A549 (cell line): ENCODE measurements around the gene SCO2. TPM values are rescaled to one million over a fixed set of nuclear protein-coding genes. Genes with fewer than 3 reads are reported as not detected.

Source experiments
- ATAC-seq, 2 experiments: fragments of 200-7000 bp in 1 of 2; fragments of >200 bp in 1 of 2; cut with Nextera tagmentation in 1 of 2; cut with Tn5 transposase in 1 of 2; 3 replicates each; pipeline versions ENCODE4 v1.8.0 to v1.9.1; 2018 to 2020; ENCODE audit warnings: mild to moderate bottlenecking in 1 of 2, moderate library complexity in 1 of 2
- CTCF ChIA-PET: fragments of 300-600 bp; sonication (Branson Sonifier 250); formaldehyde crosslinking; extraction: SDS; loops from one replicate; lab custom pipeline; 2021; ENCODE audit warnings: antibody characterized with exemption, inconsistent platforms; lab: Yijun Ruan, JAX
- POLR2A ChIA-PET: fragments of 350-600 bp; formaldehyde crosslinking; extraction: SDS; loops from one replicate; lab custom pipeline; 2021; ENCODE audit warnings: antibody characterized with exemption, inconsistent platforms; lab: Yijun Ruan, JAX
- DNase-seq, 2 experiments: peaks; one replicate each; pipeline versions ENCODE4 v3.0.0 to v3.0.0-alpha.2; 2011 to 2016; ENCODE audit warnings: low read depth in 1 of 2, low spot score in 1 of 2
- FAIRE-seq: peaks from 2 replicates; lab custom pipeline; 2011; peaks lifted over from hg19 to GRCh38; lab: Jason Lieb, UNC
- H3K27ac ChIP-seq, 2 experiments: fragments of >200 bp; sonication (Bioruptor Twin); formaldehyde crosslinking; 3 replicates each; pipeline ENCODE4 v1.5.1; 2016 to 2017
- H3K4me1 ChIP-seq: fragments of >200 bp; sonication (Bioruptor Twin); formaldehyde crosslinking; 3 replicates; pipeline ENCODE4 v1.6.1; 2016
- H3K4me2 ChIP-seq: fragments of >200 bp; sonication (Bioruptor Twin); formaldehyde crosslinking; 3 replicates; pipeline ENCODE4 v1.6.1; 2016
- H3K4me3 ChIP-seq: fragments of >200 bp; sonication (Bioruptor Twin); formaldehyde crosslinking; 3 replicates; pipeline ENCODE4 v1.5.1; 2016
- H3K9me3 ChIP-seq: fragments of >200 bp; sonication (Bioruptor Twin); formaldehyde crosslinking; 3 replicates; pipeline ENCODE4 v1.6.1; 2016
- BHLHE40 ChIP-seq: IDR thresholded peaks from 2 replicates; pipeline ENCODE4 v1.6.1; 2012; ENCODE audit warnings: low read depth, low read length, inconsistent platforms
- CEBPB ChIP-seq, 2 experiments: fragments of >200 bp in 1 of 2; sonication (Bioruptor Twin) in 1 of 2; formaldehyde crosslinking in 1 of 2; IDR thresholded peaks; 2 replicates each; pipeline ENCODE4 v1.6.1; 2012 to 2016
- EHF ChIP-seq: fragments of 250-450 bp; sonication (Bioruptor Pico); IDR thresholded peaks from 2 replicates; pipeline ENCODE4 v1.5.0; 2020; ENCODE audit warnings: mild to moderate bottlenecking
- FOSL2 ChIP-seq, 2 experiments: fragments of 450-650 bp in 1 of 2; fragments of >200 bp in 1 of 2; sonication (Bioruptor Twin) in 1 of 2; formaldehyde crosslinking; IDR thresholded peaks; 2 replicates each; pipeline versions ENCODE4 v1.5.0 to v1.6.1; 2016 to 2020; ENCODE audit warnings: mild to moderate bottlenecking in 1 of 2, moderate library complexity in 1 of 2
- GATA3 ChIP-seq: IDR thresholded peaks from 2 replicates; pipeline ENCODE4 v1.6.1; 2012; ENCODE audit warnings: borderline replicate concordance
- HDAC2 ChIP-seq: fragments of 200-600 bp; sonication (generic); IDR thresholded peaks from 2 replicates; pipeline ENCODE4 v1.6.1; 2016
- HEYL ChIP-seq: fragments of 250-450 bp; sonication (Bioruptor Pico); IDR thresholded peaks from 2 replicates; pipeline ENCODE4 v1.8.0; 2021; ENCODE audit warnings: mild to moderate bottlenecking, moderate library complexity
- HOXB13 ChIP-seq: fragments of 250-450 bp; sonication (Bioruptor Pico); IDR thresholded peaks from 2 replicates; pipeline ENCODE4 v1.5.0; 2020; ENCODE audit warnings: low read depth, mild to moderate bottlenecking, moderate library complexity
- HOXB5 ChIP-seq: fragments of 250-450 bp; sonication (Bioruptor Pico); IDR thresholded peaks from 2 replicates; pipeline ENCODE4 v1.5.0; 2020; ENCODE audit warnings: mild to moderate bottlenecking, moderate library complexity
- KDM1A ChIP-seq: fragments of 200-600 bp; sonication (generic); IDR thresholded peaks from 2 replicates; pipeline ENCODE4 v1.6.1; 2016; ENCODE audit warnings: low read depth, mild to moderate bottlenecking
- MAFK ChIP-seq: fragments of 450-650 bp; IDR thresholded peaks from 2 replicates; pipeline ENCODE4 v1.6.1; 2014; ENCODE audit not compliant: partially characterized antibody
- MAZ ChIP-seq: fragments of 150-350 bp; IDR thresholded peaks from 2 replicates; pipeline ENCODE4 v1.6.1; 2014; ENCODE audit warnings: antibody characterized with exemption, low read depth, low read length, borderline replicate concordance
- NR3C1 ChIP-seq: fragments of >200 bp; sonication (Bioruptor Twin); formaldehyde crosslinking; IDR thresholded peaks from 3 replicates; pipeline ENCODE4 v1.6.1; 2017
- PHF8 ChIP-seq: fragments of 200-600 bp; sonication (generic); IDR thresholded peaks from 2 replicates; pipeline ENCODE4 v1.6.1; 2016; ENCODE audit warnings: low read depth, mild to moderate bottlenecking, antibody characterized with exemption, moderate library complexity, borderline replicate concordance
- POLR2AphosphoS2 ChIP-seq: conservative IDR thresholded peaks from 2 replicates; pipeline ENCODE4 v1.6.1; 2012; ENCODE audit warnings: low read length, improper control_type of control experiment, inconsistent platforms
- RFX5 ChIP-seq: fragments of 450-650 bp; IDR thresholded peaks from 2 replicates; pipeline ENCODE4 v1.7.1; 2014; ENCODE audit warnings: antibody characterized with exemption, mild to moderate bottlenecking, moderate library complexity
- SMC3 ChIP-seq: fragments of >200 bp; sonication (Bioruptor Twin); formaldehyde crosslinking; IDR thresholded peaks from 3 replicates; pipeline ENCODE4 v1.6.1; 2018; ENCODE audit warnings: inconsistent platforms
- TFCP2L1 ChIP-seq: fragments of 250-450 bp; sonication (Bioruptor Pico); IDR thresholded peaks from 2 replicates; pipeline ENCODE4 v1.5.0; 2021; ENCODE audit warnings: mild to moderate bottlenecking
- ZFP36 ChIP-seq: fragments of 450-650 bp; IDR thresholded peaks from 2 replicates; pipeline ENCODE4 v1.6.1; 2014; ENCODE audit warnings: borderline replicate concordance; ENCODE audit not compliant: partially characterized antibody
- WGBS: methylation state at CpG from one replicate; pipeline ENCODE4 v1.1.6; 2017; ENCODE audit errors: missing lambda C conversion rate; 5-methylcytosine and 5-hydroxymethylcytosine counted together
- polyA plus RNA-seq, 4 experiments: library from polyadenylated mRNA; depleted of rRNA in 3 of 4; stranded (reverse); fragments of >200 nt; fragmentation: RNase III in 1 of 4; extraction: RNeasy Plus Mini Kit Qiagen cat#74134 plus additional on column Dnase treatment in 1 of 4; gene quantifications; 2 replicates in 3 of 4; 3 replicates in 1 of 4; pipeline ENCODE4 v1.2.3, GENCODE V29; 2011 to 2017
- TF ChIP-seq, protein P1 (sequence below): IDR thresholded peaks from 2 replicates; pipeline ENCODE4 v1.6.1; 2012; ENCODE audit warnings: low read depth, borderline replicate concordance
- TF ChIP-seq, protein P2 (sequence below): fragments of 150-350 bp; IDR thresholded peaks from 2 replicates; pipeline ENCODE4 v1.6.1; 2014; ENCODE audit warnings: low read depth, mild to moderate bottlenecking, low read length
- TF ChIP-seq, protein P3 (sequence below): fragments of >200 bp; sonication (Bioruptor Twin); formaldehyde crosslinking; IDR thresholded peaks from 2 replicates; pipeline ENCODE4 v1.6.1; 2016
- TF ChIP-seq, protein P4 (sequence below): IDR thresholded peaks from 2 replicates; pipeline ENCODE4 v1.6.1; 2012
- TF ChIP-seq, protein P5 (sequence below): fragments of >200 bp; sonication (Bioruptor Twin); formaldehyde crosslinking; IDR thresholded peaks from 3 replicates; pipeline ENCODE4 v1.5.1; 2016
- TF ChIP-seq, protein P6 (sequence below): fragments of 250-450 bp; sonication (Bioruptor Pico); IDR thresholded peaks from 2 replicates; pipeline ENCODE4 v1.5.0; 2021; ENCODE audit warnings: mild to moderate bottlenecking, moderate library complexity, borderline replicate concordance
- TF ChIP-seq, protein P7 (sequence below): fragments of >200 bp; sonication (Bioruptor Twin); formaldehyde crosslinking; IDR thresholded peaks from 3 replicates; pipeline ENCODE4 v1.6.1; 2016

SCO2 gene
- polyA plus RNA-seq, 2 of the 4 experiments (the other 2 are of a cell fraction): 0.37 to 1.7 TPM

DNA sequence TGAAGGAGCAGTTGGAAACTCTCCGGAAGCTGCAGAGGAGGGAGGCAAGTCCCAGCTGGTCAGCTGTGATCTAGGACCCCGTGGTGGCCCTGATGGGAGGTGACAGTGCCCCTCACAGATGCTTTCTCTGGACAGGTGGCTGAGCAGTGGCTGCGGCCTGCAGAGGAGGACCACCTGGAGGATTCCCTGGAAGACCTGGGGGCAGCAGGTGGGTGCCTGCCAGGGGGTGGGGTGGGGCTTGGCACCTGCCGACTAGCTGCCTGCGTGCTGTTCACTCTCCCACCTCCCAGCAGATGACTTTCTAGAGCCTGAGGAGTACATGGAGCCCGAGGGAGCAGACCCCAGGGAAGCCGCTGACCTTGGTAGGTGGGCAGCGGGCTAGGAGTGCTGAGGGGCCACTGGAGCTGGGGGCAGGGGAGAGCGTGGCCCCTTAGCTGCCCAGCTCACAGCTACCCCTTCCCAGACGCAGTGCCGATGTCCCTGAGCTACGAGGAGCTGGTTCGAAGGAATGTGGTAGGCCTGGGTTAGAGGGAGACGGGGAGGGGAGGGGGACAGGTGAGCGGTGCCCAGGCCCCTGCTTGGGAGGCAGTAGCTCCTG, 3.1 kb downstream of the SCO2 start:
- WGBS: 80% methylated on average over 1 of the region's 15 CpGs
- ChIA-PET POLR2A (interaction anchor here (0.6 to 0.9 kb wide), 2 partner anchors 14 to 66 kb away, joined by 4 to 6 read pairs; partner anchors contain the start of genes LMF2 and NCAPH2), CTCF (interaction anchor here (1.0 kb wide), 1 partner anchor 98 kb away, joined by 4 read pairs; no protein-coding TSS in a partner anchor)
- peaks cover 11% of the 10 kb centered on the region for H3K4me1 ChIP-seq
- no peak for DNase-seq
- H3K4me3 ChIP-seq: no peak overlapping the region
- ATAC-seq: no peak
- H3K27ac ChIP-seq: no peak overlapping the region
- TF ChIP-seq ZFP36: no peak
- TF ChIP-seq HOXB5: no peak
- TF ChIP-seq, protein P1, sequence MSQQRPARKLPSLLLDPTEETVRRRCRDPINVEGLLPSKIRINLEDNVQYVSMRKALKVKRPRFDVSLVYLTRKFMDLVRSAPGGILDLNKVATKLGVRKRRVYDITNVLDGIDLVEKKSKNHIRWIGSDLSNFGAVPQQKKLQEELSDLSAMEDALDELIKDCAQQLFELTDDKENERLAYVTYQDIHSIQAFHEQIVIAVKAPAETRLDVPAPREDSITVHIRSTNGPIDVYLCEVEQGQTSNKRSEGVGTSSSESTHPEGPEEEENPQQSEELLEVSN: no peak
- no peak for TF ChIP-seq TFCP2L1 (CRISPR knock-in tag)
- no peak for TF ChIP-seq POLR2AphosphoS2
- no peak for TF ChIP-seq RFX5
- no peak for TF ChIP-seq KDM1A
- TF ChIP-seq GATA3: no peak
- TF ChIP-seq, protein P2, sequence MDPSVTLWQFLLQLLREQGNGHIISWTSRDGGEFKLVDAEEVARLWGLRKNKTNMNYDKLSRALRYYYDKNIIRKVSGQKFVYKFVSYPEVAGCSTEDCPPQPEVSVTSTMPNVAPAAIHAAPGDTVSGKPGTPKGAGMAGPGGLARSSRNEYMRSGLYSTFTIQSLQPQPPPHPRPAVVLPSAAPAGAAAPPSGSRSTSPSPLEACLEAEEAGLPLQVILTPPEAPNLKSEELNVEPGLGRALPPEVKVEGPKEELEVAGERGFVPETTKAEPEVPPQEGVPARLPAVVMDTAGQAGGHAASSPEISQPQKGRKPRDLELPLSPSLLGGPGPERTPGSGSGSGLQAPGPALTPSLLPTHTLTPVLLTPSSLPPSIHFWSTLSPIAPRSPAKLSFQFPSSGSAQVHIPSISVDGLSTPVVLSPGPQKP: no peak
- no peak for TF ChIP-seq HOXB13 (CRISPR knock-in tag)
- no peak for TF ChIP-seq PHF8
- TF ChIP-seq, protein P3, sequence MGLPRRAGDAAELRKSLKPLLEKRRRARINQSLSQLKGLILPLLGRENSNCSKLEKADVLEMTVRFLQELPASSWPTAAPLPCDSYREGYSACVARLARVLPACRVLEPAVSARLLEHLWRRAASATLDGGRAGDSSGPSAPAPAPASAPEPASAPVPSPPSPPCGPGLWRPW: no peak
- TF ChIP-seq, protein P4, sequence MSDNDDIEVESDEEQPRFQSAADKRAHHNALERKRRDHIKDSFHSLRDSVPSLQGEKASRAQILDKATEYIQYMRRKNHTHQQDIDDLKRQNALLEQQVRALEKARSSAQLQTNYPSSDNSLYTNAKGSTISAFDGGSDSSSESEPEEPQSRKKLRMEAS: no peak
- TF ChIP-seq, protein P5, sequence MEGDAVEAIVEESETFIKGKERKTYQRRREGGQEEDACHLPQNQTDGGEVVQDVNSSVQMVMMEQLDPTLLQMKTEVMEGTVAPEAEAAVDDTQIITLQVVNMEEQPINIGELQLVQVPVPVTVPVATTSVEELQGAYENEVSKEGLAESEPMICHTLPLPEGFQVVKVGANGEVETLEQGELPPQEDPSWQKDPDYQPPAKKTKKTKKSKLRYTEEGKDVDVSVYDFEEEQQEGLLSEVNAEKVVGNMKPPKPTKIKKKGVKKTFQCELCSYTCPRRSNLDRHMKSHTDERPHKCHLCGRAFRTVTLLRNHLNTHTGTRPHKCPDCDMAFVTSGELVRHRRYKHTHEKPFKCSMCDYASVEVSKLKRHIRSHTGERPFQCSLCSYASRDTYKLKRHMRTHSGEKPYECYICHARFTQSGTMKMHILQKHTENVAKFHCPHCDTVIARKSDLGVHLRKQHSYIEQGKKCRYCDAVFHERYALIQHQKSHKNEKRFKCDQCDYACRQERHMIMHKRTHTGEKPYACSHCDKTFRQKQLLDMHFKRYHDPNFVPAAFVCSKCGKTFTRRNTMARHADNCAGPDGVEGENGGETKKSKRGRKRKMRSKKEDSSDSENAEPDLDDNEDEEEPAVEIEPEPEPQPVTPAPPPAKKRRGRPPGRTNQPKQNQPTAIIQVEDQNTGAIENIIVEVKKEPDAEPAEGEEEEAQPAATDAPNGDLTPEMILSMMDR: no peak
- no peak for TF ChIP-seq HEYL (CRISPR knock-in tag)
- no peak for TF ChIP-seq EHF (CRISPR knock-in tag)
- TF ChIP-seq CEBPB (IDR thresholded peaks at IDR 0.05): no peak
- TF ChIP-seq MAFK: no peak
- no peak for TF ChIP-seq SMC3
- no peak for TF ChIP-seq NR3C1
- no peak for FAIRE-seq
- H3K4me2 ChIP-seq: no peak overlapping the region
- H3K9me3 ChIP-seq: no peaks in the 10 kb centered on the region

DNA sequence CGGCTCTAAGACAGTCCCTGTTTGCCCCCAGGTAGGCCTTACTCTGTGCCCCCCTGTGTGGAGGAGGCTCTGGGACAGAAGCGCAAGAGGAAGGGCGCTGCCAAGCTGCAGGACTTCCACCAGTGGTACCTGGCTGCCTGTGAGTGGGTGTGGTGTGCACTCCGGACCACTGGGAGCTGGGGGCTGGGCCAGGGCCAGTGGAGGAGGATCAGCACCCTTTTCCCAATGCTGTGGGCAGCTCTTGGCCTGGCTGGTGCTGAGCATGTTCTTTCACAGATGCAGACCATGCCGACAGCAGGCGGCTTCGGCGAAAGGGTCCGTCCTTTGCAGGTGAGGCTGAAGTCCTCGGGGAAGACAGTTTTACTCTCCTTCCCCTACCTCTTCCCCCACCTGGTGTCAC, 3.7 kb downstream of the SCO2 start:
- ChIA-PET CTCF (interaction anchor here (1.0 kb wide), 1 partner anchor 98 kb away, joined by 4 read pairs; no protein-coding TSS in a partner anchor), POLR2A (interaction anchor here (0.6 to 0.9 kb wide), 2 partner anchors 14 to 65 kb away, joined by 4 to 6 read pairs; partner anchors contain the start of genes LMF2 and NCAPH2)
- no peak overlapping the region for H3K4me3 ChIP-seq
- H3K4me2 ChIP-seq: no peak overlapping the region
- WGBS: 88% methylated on average over 10 of the region's 10 CpGs
- DNase-seq (no peak), FAIRE-seq (no peak), ATAC-seq (no peak)
- no peaks in the 10 kb centered on the region for H3K9me3 ChIP-seq
- H3K27ac ChIP-seq: no peak overlapping the region
- TF ChIP-seq HEYL (CRISPR knock-in tag) (no peak), MAZ (no peak), HDAC2 (no peak), ZFP36 (no peak), BHLHE40 (no peak), NR3C1 (no peak), FOSL2 (IDR thresholded peaks at IDR 0.05) (no peak), FOSL2 (CRISPR knock-in tag; IDR thresholded peaks at IDR 0.05) (no peak)
- TF ChIP-seq, protein P6, sequence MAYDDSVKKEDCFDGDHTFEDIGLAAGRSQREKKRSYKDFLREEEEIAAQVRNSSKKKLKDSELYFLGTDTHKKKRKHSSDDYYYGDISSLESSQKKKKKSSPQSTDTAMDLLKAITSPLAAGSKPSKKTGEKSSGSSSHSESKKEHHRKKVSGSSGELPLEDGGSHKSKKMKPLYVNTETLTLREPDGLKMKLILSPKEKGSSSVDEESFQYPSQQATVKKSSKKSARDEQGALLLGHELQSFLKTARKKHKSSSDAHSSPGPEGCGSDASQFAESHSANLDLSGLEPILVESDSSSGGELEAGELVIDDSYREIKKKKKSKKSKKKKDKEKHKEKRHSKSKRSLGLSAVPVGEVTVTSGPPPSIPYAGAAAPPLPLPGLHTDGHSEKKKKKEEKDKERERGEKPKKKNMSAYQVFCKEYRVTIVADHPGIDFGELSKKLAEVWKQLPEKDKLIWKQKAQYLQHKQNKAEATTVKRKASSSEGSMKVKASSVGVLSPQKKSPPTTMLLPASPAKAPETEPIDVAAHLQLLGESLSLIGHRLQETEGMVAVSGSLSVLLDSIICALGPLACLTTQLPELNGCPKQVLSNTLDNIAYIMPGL (CRISPR knock-in tag): no peak
- TF ChIP-seq, protein P7, sequence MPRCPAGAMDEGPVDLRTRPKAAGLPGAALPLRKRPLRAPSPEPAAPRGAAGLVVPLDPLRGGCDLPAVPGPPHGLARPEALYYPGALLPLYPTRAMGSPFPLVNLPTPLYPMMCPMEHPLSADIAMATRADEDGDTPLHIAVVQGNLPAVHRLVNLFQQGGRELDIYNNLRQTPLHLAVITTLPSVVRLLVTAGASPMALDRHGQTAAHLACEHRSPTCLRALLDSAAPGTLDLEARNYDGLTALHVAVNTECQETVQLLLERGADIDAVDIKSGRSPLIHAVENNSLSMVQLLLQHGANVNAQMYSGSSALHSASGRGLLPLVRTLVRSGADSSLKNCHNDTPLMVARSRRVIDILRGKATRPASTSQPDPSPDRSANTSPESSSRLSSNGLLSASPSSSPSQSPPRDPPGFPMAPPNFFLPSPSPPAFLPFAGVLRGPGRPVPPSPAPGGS: no peak
- 0 out of 3 replicates have a peak, but pooled peaks cover 7% of the 10 kb centered on the region for H3K4me1 ChIP-seq
